Stimulated activated CD4-positive, alpha-beta T cell treated with anti-CD3 and anti-CD28 coated beads, Interleukin-1b, Interleukin-23, amount 100 ng/mL, for 24 hours (primary cell): ENCODE data around the gene GRIPAP1.
"Not testable (repeated sequence)": the region's sequence is repeated elsewhere in the genome, so short reads cannot be mapped to it uniquely, and the experiment has no call there.

Experiments used
- DNase-seq, 4 experiments: peaks; one replicate each; pipeline ENCODE4 v3.0.0-alpha.2; 2020; ENCODE audit warnings: low read depth in 4 of 4, low spot score in 1 of 4

Gene GRIPAP1

GRCh38 chrX:48997865-48998264, 4.2 kb downstream of the GRIPAP1 start:
- DNase-seq: no peak

- DNase-seq: no peak
Measured at GRCh38 chrX:48997455-48997854, 4.6 kb downstream of the GRIPAP1 start.

- DNase-seq: no peak
Measured at GRCh38 chrX:48996969-48997368, 5.1 kb downstream of the GRIPAP1 start.

- DNase-seq: no peak
Measured at GRCh38 chrX:48992341-48992740, 9.7 kb downstream of the GRIPAP1 start.

GRCh38 chrX:48989483-48989882, 12.6 kb downstream of the GRIPAP1 start:
- DNase-seq: no peak

GRCh38 chrX:48983896-48984295, 18.2 kb downstream of the GRIPAP1 start:
- no peak for DNase-seq

- no peak for DNase-seq
Measured at GRCh38 chrX:48983081-48983480, 19.0 kb downstream of the GRIPAP1 start.

GRCh38 chrX:48981178-48981577, 20.9 kb downstream of the GRIPAP1 start:
- no peak for DNase-seq

GRCh38 chrX:48980341-48980740, 21.7 kb downstream of the GRIPAP1 start:
- not testable (repeated sequence) for DNase-seq

- no peak for DNase-seq
Measured at GRCh38 chrX:48978226-48978625, 23.8 kb downstream of the GRIPAP1 start.

- no peak for DNase-seq
Measured at GRCh38 chrX:48976086-48976485, 26.0 kb downstream of the GRIPAP1 start.

- no peak for DNase-seq
Measured at GRCh38 chrX:48975541-48975940, 26.5 kb downstream of the GRIPAP1 start.

GRCh38 chrX:48975041-48975440, 27.0 kb downstream of the GRIPAP1 start:
- no peak for DNase-seq

- no peak for DNase-seq
Measured at GRCh38 chrX:48974574-48974973, 27.5 kb downstream of the GRIPAP1 start.

- DNase-seq: no peak
Measured at GRCh38 chrX:48974033-48974432, 28.0 kb downstream of the GRIPAP1 start.

GRCh38 chrX:48972220-48973164, 29.6 kb downstream of the GRIPAP1 start:
- DNase-seq: no peak

- no peak for DNase-seq
Measured at GRCh38 chrX:48971249-48972219, 30.5 kb downstream of the GRIPAP1 start, which contains the start of gene KCND1. KCND1 (minus strand) TSS chrX:48971844; CDS start chrX:48970271, 1,573 bp downstream.

- no peak for DNase-seq
Measured at GRCh38 chrX:48969471-48969870, 32.6 kb downstream of the GRIPAP1 start.

GRCh38 chrX:48968377-48968776, 33.7 kb downstream of the GRIPAP1 start:
- DNase-seq: no peak

GRCh38 chrX:48966796-48967579, 35.1 kb downstream of the GRIPAP1 start:
- DNase-seq: no peak

- no peak for DNase-seq
Measured at GRCh38 chrX:48965959-48966358, 36.1 kb downstream of the GRIPAP1 start.
